NCI-H748 (cell line): ENCODE measurements around the gene MAGI3.

Experiments
- DNase-seq: peaks from one replicate; lab custom pipeline; 2025; ENCODE audit not compliant: unreplicated experiment; lab: John Stamatoyannopoulos, UW

The MAGI3 gene

GRCh38 chr1:113647164-113647563, 256.8 kb downstream of the MAGI3 start:
- DNase-seq: no peak

GRCh38 chr1:113648478-113648877, 258.2 kb downstream of the MAGI3 start:
- DNase-seq: no peak

DNA sequence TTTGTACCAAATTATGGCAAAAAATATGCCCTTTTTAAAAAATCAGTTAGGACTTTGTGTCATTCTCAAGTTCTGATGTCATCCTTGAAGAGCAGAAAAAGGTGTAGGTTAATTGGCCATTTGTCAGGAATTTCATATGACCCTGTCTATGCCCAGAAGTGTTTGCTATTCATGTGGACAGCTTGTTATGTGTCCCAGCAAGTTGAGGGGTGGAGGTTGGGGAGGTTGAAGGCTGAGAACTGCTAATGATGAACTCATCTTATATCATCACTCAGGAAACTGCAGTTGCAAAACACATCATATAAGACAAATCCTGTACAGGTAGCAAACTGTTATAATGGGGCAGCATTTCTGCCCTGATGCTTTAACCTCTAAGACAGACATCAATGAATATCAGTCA, 262.5 kb downstream of the MAGI3 start:
- DNase-seq: no peak

DNA sequence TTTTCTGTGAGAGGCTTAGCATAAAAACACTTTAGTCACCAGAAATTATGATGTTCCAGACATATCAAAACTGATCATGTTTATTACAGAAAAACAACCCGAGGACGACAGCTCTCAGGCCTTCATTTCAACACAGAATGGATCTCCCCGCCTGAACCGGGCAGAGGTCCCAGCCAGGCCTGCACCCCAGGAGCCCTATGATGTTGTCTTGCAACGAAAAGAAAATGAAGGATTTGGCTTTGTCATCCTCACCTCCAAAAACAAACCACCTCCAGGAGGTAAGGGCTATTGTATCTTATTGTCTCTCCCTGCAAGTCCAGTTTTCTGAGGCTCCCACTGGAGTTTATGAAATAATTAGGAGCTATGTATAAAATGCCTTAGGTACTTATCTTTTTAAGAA, 263.4 kb downstream of the MAGI3 start:
- DNase-seq: no peak

DNA sequence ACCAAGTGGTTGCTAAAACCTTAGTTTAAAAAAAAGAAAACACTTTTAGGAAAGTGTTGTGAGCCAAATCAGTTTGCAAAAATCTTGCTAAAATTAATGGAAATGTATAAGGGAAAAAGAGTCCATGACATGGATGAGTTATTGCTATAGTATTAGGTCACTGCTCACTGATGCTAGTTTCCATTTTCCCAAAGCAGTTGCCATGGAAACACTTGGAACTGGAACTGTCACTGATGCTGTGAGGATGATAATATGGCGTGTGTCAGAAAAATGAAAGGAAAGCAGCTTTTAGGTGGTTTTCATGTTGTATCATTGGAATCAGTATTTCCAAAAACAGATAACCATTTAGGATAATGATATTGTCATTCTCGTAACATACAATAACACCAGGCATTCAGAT, 264.6 kb downstream of the MAGI3 start:
- DNase-seq: peak; percentile 41

DNA sequence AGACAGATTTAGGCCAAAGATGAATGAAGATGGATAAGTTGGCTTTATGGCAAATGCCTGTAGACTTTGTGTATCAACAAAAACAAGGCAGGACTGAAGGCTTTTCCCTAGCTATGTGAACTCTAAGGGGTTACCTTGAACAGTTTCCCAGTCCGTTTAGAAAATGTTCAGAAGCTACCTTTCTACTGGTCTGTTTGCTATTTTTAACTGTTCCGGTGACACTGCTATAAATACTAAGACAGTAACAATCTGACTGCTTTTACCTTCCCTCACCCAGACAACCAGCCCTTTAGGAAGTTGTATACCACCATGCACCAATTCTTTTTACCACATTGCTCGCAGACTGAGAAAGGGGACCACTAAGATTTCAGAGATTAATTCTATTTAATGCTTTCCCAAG, 266.8 kb downstream of the MAGI3 start:
- no peak for DNase-seq

DNA sequence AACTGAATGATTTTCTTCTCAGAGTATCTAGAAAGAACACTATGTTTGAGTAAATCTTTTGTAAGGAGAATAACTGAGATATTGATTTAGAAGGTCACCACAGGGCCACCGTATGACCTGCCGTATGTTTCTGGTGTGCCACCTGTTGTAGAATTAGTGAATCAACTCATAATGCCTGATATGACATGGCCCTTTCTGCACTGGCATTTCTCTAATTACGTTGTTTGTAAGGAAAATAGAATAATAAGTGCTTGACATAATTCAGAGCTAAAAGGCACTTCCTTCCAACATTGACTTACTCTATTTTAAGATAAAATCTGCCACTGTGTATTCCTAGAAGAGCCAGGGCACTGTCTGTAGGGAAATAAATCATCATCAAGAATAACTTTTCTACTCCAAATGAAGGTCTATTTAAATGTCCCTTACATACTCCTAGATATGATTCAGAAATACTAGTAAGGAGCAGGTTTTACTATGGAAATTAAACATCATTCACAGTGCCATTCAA, 267.3 kb downstream of the MAGI3 start:
- DNase-seq: no peak

DNA sequence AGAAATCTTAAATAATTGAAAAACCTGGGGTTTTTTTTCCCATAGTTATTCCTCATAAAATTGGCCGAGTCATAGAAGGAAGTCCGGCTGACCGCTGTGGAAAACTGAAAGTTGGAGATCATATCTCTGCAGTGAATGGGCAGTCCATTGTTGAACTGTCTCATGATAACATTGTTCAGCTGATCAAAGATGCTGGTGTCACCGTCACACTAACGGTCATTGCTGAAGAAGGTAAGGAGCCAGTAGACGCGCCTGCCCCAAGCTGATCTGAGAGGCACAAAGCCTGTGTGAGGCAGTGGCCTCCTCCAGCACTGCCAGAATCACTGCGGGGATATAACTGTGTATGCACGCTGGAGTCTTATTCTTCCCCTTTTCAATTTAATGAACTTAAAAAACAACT, 268.7 kb downstream of the MAGI3 start:
- no peak for DNase-seq

DNA sequence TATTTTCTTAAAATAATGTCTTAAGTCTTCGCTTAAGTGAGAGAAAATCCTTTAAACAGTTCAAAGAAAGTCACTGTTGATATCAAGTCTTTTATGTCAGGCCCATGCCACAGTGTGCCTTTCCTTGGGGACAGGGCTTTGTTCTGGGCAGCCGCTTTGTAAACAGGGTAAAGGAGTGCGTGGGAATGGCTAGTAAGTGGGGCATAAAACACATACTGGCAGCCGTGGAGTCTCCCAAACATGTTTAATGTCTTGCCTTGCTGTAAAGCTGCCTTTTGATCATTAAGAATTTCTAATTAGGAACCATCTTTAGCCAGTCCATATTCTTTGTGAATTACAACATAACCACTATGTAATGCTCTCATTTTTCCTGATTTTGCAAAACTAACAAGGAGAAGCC, 269.2 kb downstream of the MAGI3 start:
- DNase-seq: no peak

- no peak for DNase-seq
Observed at GRCh38 chr1:113660088-113660487, 269.8 kb downstream of the MAGI3 start.

DNA sequence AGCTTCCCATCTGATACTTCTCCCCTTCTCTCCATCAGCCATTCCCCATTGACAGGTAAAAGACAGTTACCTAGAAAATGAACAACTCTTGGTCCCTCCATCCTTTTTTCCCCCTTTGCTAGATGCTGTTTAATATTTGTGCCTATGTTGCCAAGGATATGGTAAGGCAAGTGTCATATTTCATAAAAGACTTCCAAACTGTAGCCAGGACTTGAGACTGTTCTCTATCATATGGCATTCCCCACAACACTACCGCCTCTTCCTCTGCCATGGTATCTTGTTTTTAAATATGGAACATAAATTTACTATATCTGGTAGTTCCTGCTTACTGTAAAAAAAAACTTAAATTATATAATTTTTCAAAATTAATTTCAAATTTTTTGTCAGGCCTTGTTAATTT, 271.8 kb downstream of the MAGI3 start:
- no peak for DNase-seq

GRCh38 chr1:113663165-113663951, 273.0 kb downstream of the MAGI3 start:
- no peak for DNase-seq

- DNase-seq: no peak
Observed at GRCh38 chr1:113665071-113665470, 274.8 kb downstream of the MAGI3 start.

DNA sequence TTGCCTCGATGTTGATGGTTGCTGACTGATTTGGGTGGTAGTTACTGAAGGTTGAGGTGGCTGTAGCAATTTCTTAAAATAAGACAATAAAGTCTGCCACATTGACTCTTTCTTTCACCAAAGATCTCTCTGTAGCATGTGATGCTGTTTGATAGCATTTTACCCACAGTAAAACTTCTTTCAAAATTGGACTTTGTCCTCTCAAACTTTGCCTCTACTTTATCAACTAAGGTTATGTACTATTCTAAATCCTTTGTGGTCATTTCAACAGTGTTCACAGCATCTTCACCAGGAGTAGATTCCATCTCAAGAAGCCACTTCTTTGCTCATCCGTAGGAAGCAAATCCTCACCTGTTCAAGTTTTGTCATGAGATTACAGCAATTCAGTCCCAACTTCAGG, 275.8 kb downstream of the MAGI3 start:
- DNase-seq: no peak

GRCh38 chr1:113669988-113670387, 279.7 kb downstream of the MAGI3 start:
- no peak for DNase-seq

DNA sequence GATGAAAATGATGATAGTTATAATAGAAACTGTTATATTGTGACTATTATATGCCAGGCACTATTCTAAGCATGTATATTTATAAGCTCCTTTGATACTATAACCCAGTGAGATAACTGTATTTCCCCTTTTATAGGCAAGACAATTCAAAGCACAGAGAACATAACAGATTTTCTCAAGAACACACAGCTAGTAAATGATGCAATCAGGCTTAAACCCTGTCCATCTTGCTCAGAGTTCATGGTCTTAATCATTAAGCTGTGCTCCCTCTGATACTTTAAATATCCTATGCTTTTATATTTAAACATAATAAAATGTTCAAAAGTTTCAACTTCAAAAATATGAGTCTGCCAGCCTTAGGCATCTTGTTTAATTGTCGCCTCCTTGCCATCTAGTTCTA, 280.3 kb downstream of the MAGI3 start:
- DNase-seq: no peak

DNA sequence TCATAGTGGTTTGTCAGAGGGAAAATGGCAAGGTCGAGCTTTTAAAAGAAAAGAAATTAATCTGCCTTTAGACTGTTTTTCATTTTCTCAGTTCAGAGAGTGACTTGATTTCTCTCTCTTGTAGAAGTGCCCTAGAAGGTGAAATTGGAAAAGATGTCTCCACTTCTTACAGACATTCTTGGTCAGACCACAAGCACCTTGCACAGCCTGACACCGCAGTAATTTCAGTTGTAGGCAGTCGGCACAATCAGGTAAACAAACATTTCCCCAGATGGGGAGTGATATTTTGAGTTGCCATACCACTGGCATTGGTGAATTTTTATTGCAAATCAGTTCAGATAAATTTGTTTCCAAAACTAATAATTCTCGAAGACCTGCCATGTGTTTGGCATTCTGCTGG, 282.2 kb downstream of the MAGI3 start:
- DNase-seq: no peak

DNA sequence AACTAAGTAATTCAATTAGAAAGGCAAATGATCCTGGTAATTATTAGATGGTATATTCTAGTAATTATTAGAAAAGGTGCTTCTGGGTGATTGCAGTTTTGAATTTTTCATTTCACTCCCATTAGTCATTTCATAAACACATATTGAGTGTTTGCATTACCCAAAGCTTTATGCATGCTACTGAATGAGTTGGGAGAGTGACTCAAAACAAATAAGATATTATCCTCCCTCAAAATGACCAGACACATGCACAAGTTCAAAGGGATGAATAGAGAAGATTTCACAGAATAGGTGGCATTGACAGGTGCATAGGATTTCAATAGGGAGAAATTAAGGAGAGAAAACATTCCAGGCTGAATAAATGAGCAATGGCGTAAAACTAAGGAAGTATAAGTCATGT, 284.3 kb downstream of the MAGI3 start:
- no peak for DNase-seq

DNA sequence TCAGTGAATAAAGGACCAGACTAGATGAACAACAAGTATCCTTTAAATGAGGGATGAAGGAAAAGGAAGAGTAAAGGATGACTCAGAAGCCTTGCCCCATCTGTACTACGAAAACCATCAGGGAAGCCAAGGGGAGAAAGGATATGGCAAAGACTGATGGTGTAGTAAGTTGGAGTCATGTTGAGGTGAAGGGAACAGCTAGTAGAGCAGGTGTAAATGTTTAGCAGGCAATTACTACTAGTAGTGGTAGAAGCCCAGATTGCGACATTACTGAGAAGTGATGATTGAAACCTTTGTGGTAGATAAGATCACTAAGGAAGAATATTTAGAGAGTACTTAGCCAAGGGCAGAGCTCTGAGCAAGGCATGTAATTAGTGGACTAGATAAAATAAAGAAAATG, 285.0 kb downstream of the MAGI3 start:
- DNase-seq: no peak

DNA sequence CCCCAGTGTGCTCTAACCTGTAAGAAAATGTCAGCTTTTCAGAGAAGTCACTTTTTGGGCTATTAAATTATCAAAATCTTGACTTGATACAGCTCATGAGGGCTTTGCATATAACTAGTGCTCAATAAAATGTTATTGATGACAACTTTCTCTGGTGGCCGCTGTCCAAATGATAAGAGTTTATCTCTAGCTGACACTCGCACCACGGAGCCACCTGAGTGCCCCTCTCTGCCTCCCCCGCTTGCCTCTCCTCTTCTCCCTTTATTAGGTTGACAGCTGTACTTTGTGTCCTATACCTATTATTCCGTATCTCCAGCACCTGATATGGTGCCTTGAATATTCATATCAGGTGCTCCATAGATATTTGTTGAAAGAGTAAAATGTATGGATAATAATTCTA, 286.2 kb downstream of the MAGI3 start:
- no peak for DNase-seq

DNA sequence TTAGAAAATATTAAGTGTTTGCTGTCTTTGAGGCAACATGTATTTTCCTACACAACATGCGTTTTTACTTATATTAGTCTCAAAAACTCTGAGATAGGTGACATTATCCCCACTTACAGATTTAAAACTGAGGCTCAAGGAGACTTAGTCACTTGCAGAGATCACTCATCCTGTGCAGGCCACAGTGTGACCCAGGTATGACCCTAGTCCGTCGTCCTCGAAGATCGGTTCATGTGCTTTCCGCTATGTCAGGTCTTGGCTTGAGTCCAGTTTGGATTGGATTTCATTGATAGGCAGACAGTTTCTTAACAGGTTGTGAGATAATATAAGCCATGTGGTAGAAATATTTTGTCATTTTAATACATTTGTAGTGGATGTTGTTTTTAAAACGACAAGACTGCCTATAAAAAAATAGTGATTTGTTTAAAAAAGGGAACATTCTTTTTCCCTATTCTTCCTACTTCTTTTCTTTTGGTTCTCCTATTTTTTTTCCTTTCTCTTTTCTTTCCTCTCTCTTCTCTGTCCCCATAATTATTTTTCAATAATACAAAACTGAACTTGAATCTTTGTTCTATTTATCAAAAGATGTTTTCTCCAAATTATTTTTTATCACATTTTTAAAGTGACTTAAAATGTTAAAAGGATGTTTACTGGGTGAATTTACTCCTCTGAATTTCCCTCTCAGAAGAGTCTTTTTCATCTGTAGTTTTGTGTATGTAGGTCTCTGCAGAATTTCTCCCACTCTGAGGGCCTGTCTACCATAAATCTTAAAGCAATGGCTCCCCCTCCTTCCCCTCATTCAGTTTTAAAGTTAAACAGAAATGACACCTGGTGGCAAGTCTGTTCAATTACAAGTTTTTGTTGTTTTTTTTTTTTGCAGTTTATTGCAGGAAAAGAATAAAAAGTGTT, 287.2 kb downstream of the MAGI3 start:
- DNase-seq: peak; percentile 50

DNA sequence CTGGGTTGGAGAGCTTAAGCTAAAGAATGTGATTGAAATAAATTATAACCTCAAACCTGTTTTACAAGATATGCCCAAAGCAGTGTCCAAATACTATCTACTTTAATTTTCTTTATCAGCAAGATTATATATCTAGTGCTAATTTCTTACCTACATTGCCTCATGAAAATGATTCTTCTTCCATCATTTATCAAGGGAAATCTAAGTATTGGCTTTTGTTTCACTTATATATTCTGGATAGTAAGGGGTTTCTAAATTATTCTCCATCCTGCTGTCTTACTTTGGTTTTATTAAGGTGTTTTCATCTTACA, 287.8 kb downstream of the MAGI3 start:
- DNase-seq: no peak
